A549 treated with AZD9567 at 1 μM for 4 hours (cell line): Measurements from ENCODE around the gene NRIP2. TPM values are rescaled to one million over a fixed set of nuclear protein-coding genes. Genes with fewer than 3 reads are reported as not detected.

Source experiments
- total RNA-seq: library from RNA; stranded (reverse); fragments of 200-300 nt; extraction: Qiagen RNA extraction; gene quantifications from 5 replicates; pipeline ENCODE4 v1.2.3, GENCODE V29; 2022; ENCODE audit not compliant: insufficient read depth

The NRIP2 gene
- not detected in 5 replicates for total RNA-seq

GRCh38 chr12:2834581-2835491 is at the start of gene NRIP2:
TSS of gene NRIP2 (minus strand) at chr12:2835035. CDS start at chr12:2834983, 52 bp downstream.

GRCh38 chr12:2877047-2877952 is 42.5 kb upstream of the NRIP2 start, which contains the start of the genes FOXM1 and RHNO1:
TSS of gene FOXM1 (minus strand) at chr12:2877174. CDS start at chr12:2874478, 2,696 bp downstream.
TSS of gene RHNO1 (plus strand) at chr12:2877223. CDS start at chr12:2885367, 8,144 bp downstream.

GRCh38 chr12:2857021-2857431 is 22.2 kb upstream of the NRIP2 start, which contains the start of gene TEX52:
TSS of gene TEX52 (minus strand) at chr12:2857039. CDS start at chr12:2857026, 13 bp downstream.

GRCh38 chr12:2812290-2813213 is 22.3 kb downstream of the NRIP2 start, which contains the start of gene ITFG2:
TSS of gene ITFG2 (plus strand) at chr12:2812668. CDS start at chr12:2812761, 93 bp downstream.

GRCh38 chr12:2794736-2795289 is 40.0 kb downstream of the NRIP2 start, which contains the start of gene FKBP4:
TSS of gene FKBP4 (plus strand) at chr12:2794970. CDS start at chr12:2795140, 170 bp downstream.

Other genes starting within 250 kb of the NRIP2 start
- gene FKBP4, start 40.1 kb downstream of the NRIP2 start, total RNA-seq, result 90.1 to 107 TPM (median 102 TPM) in 5 replicates
- gene ITFG2, start 22.4 kb downstream of the NRIP2 start, total RNA-seq, result 14.6 to 25.3 TPM (median 16.3 TPM) in 5 replicates
- gene TEX52, start 22.0 kb upstream of the NRIP2 start, total RNA-seq, result not detected in 5 replicates
- gene FOXM1, start 42.1 kb upstream of the NRIP2 start, total RNA-seq, result 75.0 to 91.4 TPM (median 85.0 TPM) in 5 replicates
- gene RHNO1, start 42.2 kb upstream of the NRIP2 start, total RNA-seq, result 40.0 to 53.7 TPM (median 47.6 TPM) in 5 replicates
- gene TULP3, start 55.9 kb upstream of the NRIP2 start, total RNA-seq, result 18.1 to 25.7 TPM (median 20.5 TPM) in 5 replicates
- 37.5 to 50.4 TPM (median 48.8 TPM) in 5 replicates for gene TEAD4, start 124.4 kb upstream of the NRIP2 start, total RNA-seq
- 38.6 to 53.8 TPM (median 46.8 TPM) in 5 replicates for gene TSPAN9, start 242.3 kb upstream of the NRIP2 start, total RNA-seq